Myocyte (in vitro differentiated cells): ENCODE measurements around the gene ARNT2. TPM values are rescaled to one million over a fixed set of nuclear protein-coding genes. Genes with fewer than 3 reads are reported as not detected.
A peak's percentile ranks its signal among the peaks of the same experiment; 100 is the strongest.
"Not testable (repeated sequence)": the region's sequence is repeated elsewhere in the genome, so short reads cannot be mapped to it uniquely, and the experiment has no call there.

Experiments used
- DNase-seq: peaks from one replicate; pipeline ENCODE4 v3.0.0-alpha.2; 2012; ENCODE audit warnings: low read depth
- polyA plus RNA-seq: library from polyadenylated mRNA; unstranded; fragments of >200 nt; gene quantifications from one replicate; pipeline ENCODE4 v1.2.1, GENCODE V29; 2012; ENCODE audit warnings: missing spikeins
- total RNA-seq: library from RNA; depleted of rRNA; stranded (reverse); fragments of >200 nt; gene quantifications from 2 replicates; pipeline ENCODE4 v1.2.3, GENCODE V29; 2014

ARNT2 gene
- 26.3 and 26.6 TPM in 2 replicates for total RNA-seq
- 161 TPM for polyA plus RNA-seq

GRCh38 chr15:80404057-80404760 lies at the start of gene ARNT2:
TSS of gene ARNT2 (plus strand) at chr15:80404382. CDS start at chr15:80404516, 134 bp downstream.
- DNase-seq = peak; percentile 11

GRCh38 chr15:80367094-80367493 lies 37.1 kb upstream of the ARNT2 start:
- no peak for DNase-seq

DNA sequence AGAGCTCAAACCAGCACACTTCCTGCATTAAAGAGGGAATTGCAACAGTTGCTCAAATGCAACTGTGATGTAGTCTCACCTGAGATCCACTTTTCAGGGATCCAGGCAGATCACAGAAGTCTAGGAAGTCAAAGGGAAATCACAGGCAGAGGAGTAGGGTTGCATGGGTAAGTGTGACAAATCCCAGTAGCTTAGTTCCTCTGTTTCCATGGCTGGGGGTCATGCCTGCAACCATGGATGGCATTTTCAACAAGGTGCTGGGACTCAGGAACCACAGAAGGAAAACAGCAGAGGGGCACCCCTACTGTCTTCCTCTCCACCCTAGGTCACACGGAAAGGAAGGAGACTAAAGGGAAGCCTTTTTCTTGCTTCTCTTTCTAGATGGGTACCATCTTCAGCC lies 36.5 kb upstream of the ARNT2 start:
- DNase-seq = no peak

DNA sequence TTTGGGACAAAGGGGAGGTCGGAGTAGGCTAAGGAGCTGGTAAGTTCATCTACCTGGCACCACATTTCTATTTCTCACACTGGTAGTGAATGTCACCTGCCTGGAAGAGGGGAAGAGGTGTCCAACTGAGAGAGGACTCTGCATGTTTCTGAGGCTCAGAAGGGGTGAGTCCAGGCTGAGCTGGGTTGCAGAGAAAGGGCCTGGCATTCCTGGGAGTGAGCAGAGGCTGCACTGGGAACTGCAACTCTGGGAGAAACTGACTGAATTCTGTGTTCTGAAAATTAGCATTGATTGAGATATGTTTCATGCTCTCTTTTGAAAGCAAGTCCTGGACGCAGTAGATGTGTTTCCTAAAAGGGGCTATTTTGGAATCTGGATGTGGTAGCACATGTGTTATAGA lies 32.3 kb upstream of the ARNT2 start:
- DNase-seq = no peak

DNA sequence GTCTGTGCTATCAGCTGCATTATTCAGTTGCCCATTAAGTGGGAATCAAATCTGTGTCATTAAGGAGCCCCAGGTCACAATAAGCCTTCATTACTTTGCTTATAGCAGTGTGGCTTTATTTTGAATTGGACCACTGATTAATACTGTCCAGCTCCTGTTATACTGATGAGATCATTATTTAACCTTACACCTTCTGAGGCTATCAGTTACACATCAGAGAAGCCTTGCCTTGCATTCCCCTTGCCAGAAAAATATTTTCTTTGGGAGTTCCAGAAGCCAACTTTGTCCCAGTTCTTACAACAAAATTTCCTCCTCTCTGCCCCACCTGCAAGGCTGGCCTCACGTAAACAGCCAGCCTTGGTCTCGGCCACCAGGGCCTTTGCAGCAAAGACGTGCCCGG lies 29.7 kb upstream of the ARNT2 start:
- DNase-seq = no peak

DNA sequence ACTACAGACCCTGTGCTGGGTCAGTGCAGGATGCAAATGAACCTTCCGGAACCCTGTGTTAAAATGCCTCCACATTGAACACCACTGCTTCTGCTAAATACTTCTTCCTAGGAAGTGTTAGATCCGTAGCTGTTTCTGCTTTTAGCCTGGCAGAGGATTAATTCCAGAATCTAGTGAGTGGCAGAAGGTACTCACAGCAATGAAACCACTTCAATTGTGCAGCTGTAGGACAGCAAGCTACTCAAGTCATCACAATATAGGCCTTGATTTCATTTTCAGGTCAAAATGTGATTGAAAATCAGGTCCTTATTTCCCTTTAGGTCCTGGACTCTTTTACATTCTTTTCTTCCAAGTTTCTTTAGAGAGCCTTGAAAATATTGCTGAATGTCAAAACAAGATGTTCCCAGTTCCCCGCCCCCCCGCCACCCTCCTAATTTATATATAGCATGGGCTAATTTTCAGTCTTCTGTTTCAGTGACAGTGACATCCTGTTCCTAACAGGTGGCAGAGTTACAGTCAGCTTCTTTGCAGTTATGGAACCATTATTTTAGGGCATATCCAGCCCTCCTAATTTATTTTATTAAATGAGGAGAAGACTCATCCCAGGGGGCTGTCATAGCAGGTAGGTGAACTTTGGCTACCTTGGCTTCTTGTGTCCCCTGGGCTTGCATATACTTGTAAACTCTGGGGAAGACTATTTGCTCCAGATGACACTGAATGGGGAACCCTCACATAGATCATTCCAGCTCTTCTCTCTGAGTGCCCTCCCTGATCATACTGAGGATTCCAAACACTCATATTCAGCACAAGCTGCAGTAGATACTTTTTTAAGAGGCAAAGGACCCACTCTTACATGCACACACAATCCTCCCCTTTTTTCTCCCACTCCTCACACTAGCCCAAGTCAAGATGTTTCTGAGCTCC lies 28.0 kb upstream of the ARNT2 start:
- no peak for DNase-seq

DNA sequence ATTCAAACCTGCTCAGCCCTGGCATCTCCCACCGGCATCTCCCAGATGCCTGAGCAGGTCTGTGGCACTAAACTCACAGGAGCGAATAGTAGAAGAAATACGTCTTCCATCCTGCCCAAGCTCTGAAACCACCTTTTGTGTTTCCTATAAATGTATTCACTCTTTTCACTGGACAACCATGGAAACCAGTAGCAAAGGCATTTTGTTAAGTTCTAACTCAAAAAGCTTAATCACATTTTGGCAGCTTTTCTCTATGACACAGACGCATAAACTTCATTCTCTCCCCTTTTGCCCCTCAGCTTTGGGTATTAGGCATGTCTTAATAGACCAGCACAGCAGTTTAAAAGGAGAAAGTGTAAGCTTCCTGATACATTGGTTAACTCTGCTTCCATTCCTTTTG lies 24.5 kb upstream of the ARNT2 start:
- DNase-seq = no peak

DNA sequence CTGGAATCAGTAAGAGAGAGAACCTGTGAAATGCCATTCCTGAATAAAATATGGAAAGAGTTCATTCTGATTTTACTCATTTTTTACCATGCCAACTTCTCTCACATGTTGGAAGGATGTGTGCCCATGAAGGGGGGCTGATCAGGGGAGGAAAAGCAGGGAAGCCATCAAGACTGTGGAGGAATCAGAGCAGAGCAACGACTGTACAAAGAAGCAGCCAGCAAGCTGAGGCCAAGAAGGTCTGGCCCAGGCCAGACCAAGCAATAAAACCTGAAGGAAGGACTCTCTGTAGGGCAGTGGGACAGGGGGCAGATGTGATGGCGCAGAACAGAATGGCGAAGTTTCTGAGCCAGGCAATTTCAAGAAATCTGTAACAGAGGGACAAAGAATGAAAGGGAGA lies 24.0 kb upstream of the ARNT2 start:
- DNase-seq = no peak

- DNase-seq = no peak
Measured at GRCh38 chr15:80382285-80382684, 21.9 kb upstream of the ARNT2 start.

DNA sequence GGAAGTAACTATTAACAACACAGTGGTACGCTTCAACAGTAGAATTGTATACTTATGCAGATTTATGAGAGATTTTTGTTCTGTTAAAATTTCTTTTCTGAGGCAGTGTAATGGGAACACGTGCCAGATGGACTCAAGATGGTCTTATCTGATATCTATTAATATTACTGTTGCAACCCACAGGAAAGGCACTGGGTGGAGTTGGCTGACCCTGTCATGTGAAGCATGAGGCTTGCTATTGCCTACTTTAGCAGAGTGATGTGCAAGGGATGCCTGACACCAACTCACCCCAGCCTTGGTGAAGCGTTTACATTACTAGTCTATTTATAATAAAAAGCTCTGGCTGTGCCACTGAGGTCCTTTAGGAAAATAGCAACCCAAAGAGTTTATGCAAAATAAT lies 19.8 kb upstream of the ARNT2 start:
- DNase-seq = peak; percentile 9

DNA sequence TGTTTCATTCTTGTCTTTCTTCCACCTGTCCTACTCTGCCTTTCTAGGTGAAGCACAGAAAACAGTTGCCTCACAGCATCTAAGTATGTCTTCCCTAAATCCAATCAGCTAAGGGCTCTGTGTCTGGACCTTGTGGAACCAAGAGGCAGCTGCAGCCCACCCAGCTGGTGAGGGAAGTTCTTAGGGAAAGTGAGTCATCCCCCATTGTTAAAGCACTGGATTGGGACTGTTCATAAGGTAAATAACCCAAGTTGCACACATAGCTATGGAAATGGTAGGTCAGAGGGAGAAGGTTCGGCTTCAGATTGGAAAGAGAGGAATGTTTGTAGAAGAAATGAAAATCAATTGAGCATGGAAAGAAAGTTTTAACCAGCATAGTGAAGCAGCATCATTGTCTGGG lies 18.0 kb upstream of the ARNT2 start:
- DNase-seq = no peak

DNA sequence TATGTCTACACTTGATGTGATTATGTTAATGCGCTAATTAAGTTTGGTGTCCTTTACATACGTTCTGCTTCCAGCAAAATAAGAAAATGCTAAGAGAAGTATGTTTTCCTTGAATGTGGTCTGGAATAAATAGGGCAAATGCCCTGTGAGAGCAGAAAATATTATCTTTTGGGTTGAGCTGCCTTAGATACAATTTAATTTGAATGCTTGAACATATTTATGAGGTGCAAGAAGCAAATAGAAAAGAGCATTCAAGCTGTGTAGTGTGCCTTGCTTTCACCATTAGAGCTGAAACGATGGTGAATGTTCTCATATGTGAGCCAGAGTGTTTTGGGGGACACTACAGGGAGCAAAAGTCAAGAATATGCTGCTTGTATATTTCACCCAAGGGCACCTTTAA lies 15.9 kb upstream of the ARNT2 start:
- DNase-seq = no peak

DNA sequence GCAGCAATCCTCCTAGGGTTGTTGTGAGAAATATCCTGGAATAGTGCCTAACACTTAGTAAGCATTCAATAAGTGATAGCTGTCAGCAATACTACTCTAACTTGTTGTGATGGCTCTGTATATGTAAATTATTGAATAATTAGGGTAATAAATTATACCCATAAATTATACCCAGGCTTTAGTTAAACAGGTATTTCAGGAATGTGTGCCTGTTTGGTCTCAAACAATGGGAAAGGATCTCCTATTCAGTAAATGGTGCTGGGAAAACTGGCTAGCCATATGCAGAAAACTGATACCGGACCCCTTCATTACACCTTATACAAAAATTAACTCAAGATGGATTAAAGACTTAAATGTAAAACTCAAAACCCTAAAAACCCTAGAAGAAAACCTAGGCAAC lies 14.8 kb upstream of the ARNT2 start:
- no peak for DNase-seq

- not testable (repeated sequence) for DNase-seq
Measured at GRCh38 chr15:80390942-80391341, 13.2 kb upstream of the ARNT2 start.

GRCh38 chr15:80395616-80396015 lies 8.6 kb upstream of the ARNT2 start:
- no peak for DNase-seq

- DNase-seq = no peak
Measured at GRCh38 chr15:80396096-80396495, 8.1 kb upstream of the ARNT2 start.

DNA sequence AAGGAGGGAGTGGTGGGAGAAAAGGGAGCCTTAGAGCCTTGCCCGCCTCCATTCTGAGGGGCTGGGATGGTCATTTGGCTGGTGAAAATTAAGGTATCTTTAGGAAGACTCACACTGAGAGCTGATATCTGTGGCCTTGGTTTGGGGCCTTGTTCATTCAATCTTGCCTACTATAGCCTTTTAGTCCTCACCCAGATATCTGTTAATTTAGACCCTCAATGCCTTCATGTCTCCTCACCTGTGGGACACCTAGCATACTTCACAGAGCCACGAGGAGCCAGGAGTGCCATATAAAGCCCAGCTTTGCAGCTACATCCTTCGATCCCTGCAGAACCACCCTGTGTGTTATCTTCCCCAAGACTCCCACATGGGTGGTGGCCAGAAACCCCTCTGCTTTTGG lies 4.7 kb upstream of the ARNT2 start:
- no peak for DNase-seq

- DNase-seq = no peak
Measured at GRCh38 chr15:80401456-80401855, 2.7 kb upstream of the ARNT2 start.

GRCh38 chr15:80402339-80402738 lies 1.8 kb upstream of the ARNT2 start:
- DNase-seq = no peak

DNA sequence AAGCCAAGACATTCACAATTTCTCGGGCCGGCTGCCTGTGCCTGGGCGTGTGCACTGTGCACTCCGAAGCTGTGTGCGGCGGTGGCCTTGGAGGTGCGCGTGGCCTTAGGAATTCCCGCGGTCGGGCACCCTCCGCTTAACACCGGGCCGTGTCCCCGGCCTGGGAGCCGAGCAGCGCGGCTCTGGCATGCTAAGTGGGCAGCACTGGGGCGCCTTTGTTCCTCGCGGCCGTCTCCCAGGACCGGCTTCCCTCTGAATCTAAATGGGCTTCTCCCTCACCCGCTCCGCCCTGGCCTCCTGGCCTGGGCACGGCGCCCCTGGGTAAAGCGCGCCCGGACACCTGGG lies 498 bp upstream of the ARNT2 start:
- DNase-seq = no peak

DNA sequence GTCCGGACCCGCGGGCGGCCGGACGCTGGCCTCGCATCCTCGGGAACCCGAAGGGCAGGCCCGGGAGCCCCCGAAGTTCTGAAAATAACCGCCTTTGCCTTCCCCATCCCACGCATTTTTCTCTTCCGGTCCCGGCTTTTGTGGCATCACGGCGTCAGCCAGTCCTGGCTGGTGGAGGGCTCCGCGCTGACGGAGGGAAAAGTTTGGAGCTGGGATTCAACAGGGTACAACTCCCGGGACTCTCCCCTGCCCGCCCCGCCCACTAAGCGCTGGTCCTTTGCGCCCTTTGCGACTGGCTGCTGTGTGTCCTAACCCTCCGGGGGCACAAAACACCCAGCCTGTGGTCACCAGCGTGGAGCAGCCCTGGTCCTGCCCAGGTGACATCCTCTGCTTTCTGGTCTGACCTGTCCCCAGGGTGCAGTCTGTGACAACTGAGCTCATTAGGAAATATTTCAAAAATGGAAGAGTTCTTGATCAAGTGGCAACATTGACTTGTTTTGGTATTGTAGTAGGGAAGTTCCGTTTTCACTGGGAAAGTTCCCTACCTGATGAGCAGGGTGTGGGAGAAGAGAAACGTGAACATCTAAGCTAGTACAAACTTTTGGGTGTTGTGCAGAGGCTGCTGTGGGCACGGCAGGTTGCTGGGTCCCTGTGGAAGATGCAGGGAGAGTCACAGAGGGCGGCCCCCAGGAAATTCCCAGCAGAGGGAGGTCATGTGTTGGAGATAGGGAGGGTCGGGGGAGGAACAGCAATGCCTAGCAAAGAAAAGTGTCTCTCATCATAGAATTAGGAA lies 775 bp downstream of the ARNT2 start:
- DNase-seq = no peak

DNA sequence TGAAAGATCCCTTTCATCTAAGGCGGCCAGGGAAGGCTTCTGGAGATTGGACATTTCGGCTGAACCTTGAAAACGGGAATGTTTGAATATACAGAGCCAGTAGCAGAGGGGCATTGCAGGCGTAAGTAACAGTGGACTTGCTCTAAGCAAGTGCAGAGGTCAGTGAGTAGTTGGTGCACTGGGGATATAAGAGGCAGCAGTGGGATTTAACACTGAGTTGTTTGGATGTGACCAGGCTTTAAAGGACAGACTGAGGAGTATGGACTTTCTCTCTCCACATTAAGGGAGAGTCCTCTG lies 1.3 kb downstream of the ARNT2 start:
- DNase-seq = no peak
